ENCODE results near the gene JARID2.

- TF ChIP-seq POLR2A (IDR thresholded peaks at IDR 0.05): no peak
- TF ChIP-seq CTCF (IDR thresholded peaks at IDR 0.05): no peak
- no peak for TF ChIP-seq POLR2AphosphoS5 (IDR thresholded peaks at IDR 0.05)
- no peak for TF ChIP-seq EP300 (IDR thresholded peaks at IDR 0.05)
Observed at GRCh38 chr6:15276036-15276985, 30.4 kb downstream of the JARID2 start.
